ENCODE measurements around the gene NEO1. TPM values are rescaled to one million over a fixed set of nuclear protein-coding genes. Genes with fewer than 3 reads are reported as not detected.

Gene NEO1
- polyA plus RNA-seq, 2 of the 4 experiments (the other 2 are of a cell fraction): 29.1 to 30.3 TPM

GRCh38 chr15:73087098-73087497, 34.8 kb downstream of the NEO1 start (continued):
- no peak for TF ChIP-seq PBX3 (IDR thresholded peaks at IDR 0.05)
- TF ChIP-seq SREBF2 (IDR thresholded peaks at IDR 0.05): no peak
- no peak for TF ChIP-seq NR3C1 (IDR thresholded peaks at IDR 0.05)
- TF ChIP-seq RCOR1 (IDR thresholded peaks at IDR 0.05; ENCODE audit: low read depth, low read length): no peak
- no peak for TF ChIP-seq RFX5 (IDR thresholded peaks at IDR 0.05)
- no peak for TF ChIP-seq MAFK (IDR thresholded peaks at IDR 0.05; ENCODE audit: partially characterized antibody)
- TF ChIP-seq KDM5A (IDR thresholded peaks at IDR 0.05): no peak
- TF ChIP-seq REST (IDR thresholded peaks at IDR 0.05): no peak

DNA sequence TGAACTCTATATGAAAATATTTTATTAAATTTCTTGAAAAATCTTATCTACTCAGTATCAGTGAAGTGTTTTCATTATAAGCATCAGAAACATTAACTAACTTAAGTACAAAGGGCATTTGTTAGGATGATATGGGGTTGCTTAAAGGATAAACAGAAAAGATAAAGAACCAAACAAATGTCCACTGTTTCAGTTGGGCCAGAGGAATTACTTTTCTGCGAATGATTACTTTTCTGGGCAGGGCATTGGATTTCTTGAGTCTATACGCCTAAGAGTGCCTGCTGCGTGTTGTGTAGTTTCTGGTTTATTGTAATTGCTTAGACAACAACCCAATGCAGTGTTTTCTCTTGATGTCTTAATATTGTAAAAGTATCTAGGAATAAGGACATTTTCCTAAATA, 52.8 kb downstream of the NEO1 start:
- no peak for DNase-seq (ENCODE audit: low read depth in 1 of 2, low spot score in 1 of 2)
- 90% methylated on average over 3 of the region's 3 CpGs for WGBS (ENCODE audit: missing lambda C conversion rate)
- Histone ChIP-seq H3K9me3 (no peaks in the 10 kb centered on the region), H3K4me1 (no peaks in the 10 kb centered on the region), H3K4me2 (no peak overlapping the region), H3K27ac (no peak overlapping the region), H3K4me3 (no peak overlapping the region)
- TF ChIP-seq ZFP36 (IDR thresholded peaks at IDR 0.05; ENCODE audit: borderline replicate concordance, partially characterized antibody) (no peak), ATOH8 (CRISPR knock-in tag; IDR thresholded peaks at IDR 0.05; ENCODE audit: low read depth) (no peak), RFX5 (IDR thresholded peaks at IDR 0.05) (no peak), RARB (CRISPR knock-in tag; IDR thresholded peaks at IDR 0.05) (no peak), BHLHE40 (IDR thresholded peaks at IDR 0.05; ENCODE audit: low read depth, low read length) (no peak), TFCP2L1 (CRISPR knock-in tag; IDR thresholded peaks at IDR 0.05) (no peak), ZSCAN20 (CRISPR knock-in tag; IDR thresholded peaks at IDR 0.05) (no peak), KDM5A (IDR thresholded peaks at IDR 0.05) (no peak), HDAC2 (IDR thresholded peaks at IDR 0.05) (no peak), CBX8 (IDR thresholded peaks at IDR 0.05) (no peak), SREBF2 (IDR thresholded peaks at IDR 0.05) (no peak), PBX3 (IDR thresholded peaks at IDR 0.05) (no peak), FOSB (CRISPR knock-in tag; IDR thresholded peaks at IDR 0.05) (no peak), EHF (CRISPR knock-in tag; IDR thresholded peaks at IDR 0.05) (no peak), CBX2 (IDR thresholded peaks at IDR 0.05; ENCODE audit: borderline replicate concordance, low read depth) (no peak), HOXB5 (CRISPR knock-in tag; IDR thresholded peaks at IDR 0.05) (no peak), CHD4 (IDR thresholded peaks at IDR 0.05; ENCODE audit: borderline replicate concordance) (no peak), MAZ (IDR thresholded peaks at IDR 0.05; ENCODE audit: borderline replicate concordance, low read depth, low read length) (no peak)
- TF ChIP-seq, protein P1, sequence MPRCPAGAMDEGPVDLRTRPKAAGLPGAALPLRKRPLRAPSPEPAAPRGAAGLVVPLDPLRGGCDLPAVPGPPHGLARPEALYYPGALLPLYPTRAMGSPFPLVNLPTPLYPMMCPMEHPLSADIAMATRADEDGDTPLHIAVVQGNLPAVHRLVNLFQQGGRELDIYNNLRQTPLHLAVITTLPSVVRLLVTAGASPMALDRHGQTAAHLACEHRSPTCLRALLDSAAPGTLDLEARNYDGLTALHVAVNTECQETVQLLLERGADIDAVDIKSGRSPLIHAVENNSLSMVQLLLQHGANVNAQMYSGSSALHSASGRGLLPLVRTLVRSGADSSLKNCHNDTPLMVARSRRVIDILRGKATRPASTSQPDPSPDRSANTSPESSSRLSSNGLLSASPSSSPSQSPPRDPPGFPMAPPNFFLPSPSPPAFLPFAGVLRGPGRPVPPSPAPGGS (IDR thresholded peaks at IDR 0.05): no peak
- TF ChIP-seq, protein P2, sequence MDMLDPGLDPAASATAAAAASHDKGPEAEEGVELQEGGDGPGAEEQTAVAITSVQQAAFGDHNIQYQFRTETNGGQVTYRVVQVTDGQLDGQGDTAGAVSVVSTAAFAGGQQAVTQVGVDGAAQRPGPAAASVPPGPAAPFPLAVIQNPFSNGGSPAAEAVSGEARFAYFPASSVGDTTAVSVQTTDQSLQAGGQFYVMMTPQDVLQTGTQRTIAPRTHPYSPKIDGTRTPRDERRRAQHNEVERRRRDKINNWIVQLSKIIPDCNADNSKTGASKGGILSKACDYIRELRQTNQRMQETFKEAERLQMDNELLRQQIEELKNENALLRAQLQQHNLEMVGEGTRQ (IDR thresholded peaks at IDR 0.05): no peak
- POLR2A ChIA-PET: no interaction called here
- no peak for ATAC-seq
- CTCF ChIA-PET: no interaction called here
- no peak for FAIRE-seq
